GM23248 (cell line): ENCODE measurements around the gene KCTD4. TPM values are rescaled to one million over a fixed set of nuclear protein-coding genes. Genes with fewer than 3 reads are reported as not detected.

Experiments
- DNase-seq: peaks from one replicate; pipeline ENCODE4 v3.0.0-alpha.2; 2015
- H2AFZ ChIP-seq: fragments of 200-600 bp; sonication (generic); 2 replicates; pipeline ENCODE4 v1.6.1; 2016; ENCODE audit warnings: antibody characterized with exemption
- H3F3A ChIP-seq: fragments of 200-600 bp; sonication (generic); 2 replicates; pipeline ENCODE4 v1.6.1; 2016; ENCODE audit warnings: mild to moderate bottlenecking, antibody characterized with exemption, mixed run types; ENCODE audit not compliant: insufficient read depth
- H3K27ac ChIP-seq: fragments of 200-600 bp; sonication (generic); 2 replicates; pipeline ENCODE4 v1.5.1; 2016; ENCODE audit warnings: mild to moderate bottlenecking
- H3K27me3 ChIP-seq: fragments of 200-600 bp; sonication (generic); replicated peaks from 2 replicates; pipeline ENCODE4 v1.6.1; 2016; ENCODE audit warnings: mild to moderate bottlenecking; ENCODE audit not compliant: insufficient read depth
- H3K36me3 ChIP-seq: fragments of 200-600 bp; sonication (generic); 2 replicates; pipeline ENCODE4 v1.6.1; 2016; ENCODE audit warnings: low read depth, mild to moderate bottlenecking
- H3K4me1 ChIP-seq: fragments of 200-600 bp; sonication (generic); 2 replicates; pipeline ENCODE4 v1.6.1; 2016; ENCODE audit warnings: mild to moderate bottlenecking; ENCODE audit not compliant: insufficient read depth
- H3K4me2 ChIP-seq: fragments of 200-600 bp; sonication (generic); one replicate; pipeline ENCODE4 v1.6.1; 2016; ENCODE audit warnings: mild to moderate bottlenecking; ENCODE audit not compliant: unreplicated experiment
- H3K4me3 ChIP-seq: fragments of 200-600 bp; sonication (generic); 2 replicates; pipeline ENCODE4 v1.5.1; 2016; ENCODE audit warnings: mild to moderate bottlenecking
- H3K79me2 ChIP-seq: fragments of 200-600 bp; sonication (generic); 2 replicates; pipeline ENCODE4 v1.6.1; 2016; ENCODE audit warnings: mild to moderate bottlenecking; ENCODE audit not compliant: insufficient read depth
- H3K9ac ChIP-seq: fragments of 200-600 bp; sonication (generic); 2 replicates; pipeline ENCODE4 v1.6.1; 2016; ENCODE audit warnings: mild to moderate bottlenecking
- H3K9me2 ChIP-seq: fragments of 200-600 bp; sonication (generic); 2 replicates; pipeline ENCODE4 v1.6.1; 2016; ENCODE audit warnings: mixed run types, mild to moderate bottlenecking, moderate library complexity; ENCODE audit not compliant: insufficient read depth
- H3K9me3 ChIP-seq: fragments of 200-600 bp; sonication (generic); one replicate; pipeline ENCODE4 v1.6.1; 2017; ENCODE audit warnings: low read depth
- H4K20me1 ChIP-seq: fragments of 200-600 bp; sonication (generic); 2 replicates; pipeline ENCODE4 v1.6.0; 2016; ENCODE audit not compliant: insufficient read depth
- EZH2 ChIP-seq: fragments of 200-600 bp; sonication (generic); IDR thresholded peaks from 2 replicates; pipeline ENCODE4 v1.6.1; 2018; ENCODE audit warnings: antibody characterized with exemption, mild to moderate bottlenecking; ENCODE audit not compliant: insufficient read depth, poor library complexity, severe bottlenecking
- EZH2phosphoT487 ChIP-seq: fragments of 200-600 bp; sonication (generic); IDR thresholded peaks from 2 replicates; pipeline ENCODE4 v1.6.1; 2018; ENCODE audit warnings: antibody characterized with exemption, moderate library complexity, mild to moderate bottlenecking, low read depth; ENCODE audit not compliant: insufficient read depth
- WGBS, 2 experiments: methylation state at CpG; one replicate each; pipeline ENCODE4 v1.1.6; 2015 to 2017; ENCODE audit warnings: low lambda C conversion rate in 2 of 2, low coverage in 1 of 2; ENCODE audit errors: missing lambda C conversion rate in 2 of 2; 5-methylcytosine and 5-hydroxymethylcytosine counted together
- in situ Hi-C: fragments of 300-500 bp; cut with MboI; formaldehyde crosslinking; loops from 2 replicates; pipeline ENCODE4 v1.15.0; 2020
- polyA plus RNA-seq: library from polyadenylated mRNA; unstranded; fragments of >200 nt; fragmentation: Nextera tagmentation; extraction: Ambion mirVana; gene quantifications from 2 replicates; pipeline ENCODE4 v1.2.1, GENCODE V29; 2016
- total RNA-seq: library from RNA; depleted of rRNA; stranded (reverse); fragments of >200 nt; shearing (Covaris generic); gene quantifications from 2 replicates; pipeline ENCODE4 v1.2.3, GENCODE V29; 2014

KCTD4 gene
- total and polyA plus RNA-seq, 2 experiments from 2014 or later: 0.65 to 2.1 TPM

GRCh38 chr13:45215392-45216077 is 14.7 kb upstream of the KCTD4 start:
- Histone ChIP-seq H3K9me2 (no peaks in the 10 kb centered on the region), H3K27ac (no peak overlapping the region), H3K79me2 (peaks cover 4% of the 10 kb centered on the region; the same call in 1 of the 2 replicates), H3F3A (peaks cover 21% of the 10 kb centered on the region), H3K36me3 (no peaks in the 10 kb centered on the region), H3K4me2 (no peak overlapping the region), H2AFZ (no peak overlapping the region), H3K4me1 (peaks cover 38% of the 10 kb centered on the region), H3K27me3 (no peaks in the 10 kb centered on the region), H3K9ac (no peak overlapping the region), H3K4me3 (no peak overlapping the region), H4K20me1 (no peaks in the 10 kb centered on the region), H3K9me3 (no peaks in the 10 kb centered on the region)
- 94 to 95% methylated on average over 9 of the region's 9 CpGs for WGBS, 2 experiments
- no peak for TF ChIP-seq EZH2
- TF ChIP-seq EZH2phosphoT487: no peak
- no peak for DNase-seq
- in situ Hi-C loops: no loop called here

GRCh38 chr13:45209229-45209628 is 8.4 kb upstream of the KCTD4 start:
- Histone ChIP-seq H4K20me1 (no peaks in the 10 kb centered on the region), H3K4me3 (no peak overlapping the region), H3K36me3 (no peaks in the 10 kb centered on the region), H3K79me2 (peaks cover 14% of the 10 kb centered on the region), H3F3A (peaks cover 36% of the 10 kb centered on the region), H3K27ac (no peak overlapping the region), H3K4me2 (no peak overlapping the region), H3K4me1 (peaks cover 51% of the 10 kb centered on the region), H3K27me3 (no peaks in the 10 kb centered on the region), H2AFZ (no peak overlapping the region), H3K9me3 (no peaks in the 10 kb centered on the region), H3K9me2 (no peaks in the 10 kb centered on the region), H3K9ac (no peak overlapping the region)
- in situ Hi-C loops: no loop called here
- TF ChIP-seq EZH2phosphoT487 (no peak), EZH2 (no peak)
- DNase-seq: peak; percentile 40

GRCh38 chr13:45208132-45208531 is 7.3 kb upstream of the KCTD4 start:
- Histone ChIP-seq H3K9ac (no peak overlapping the region), H2AFZ (no peak overlapping the region), H3K9me3 (no peaks in the 10 kb centered on the region), H3K79me2 (peaks cover 25% of the 10 kb centered on the region), H3K36me3 (no peaks in the 10 kb centered on the region), H3K9me2 (no peaks in the 10 kb centered on the region), H3K4me1 (peaks cover 51% of the 10 kb centered on the region), H3K27me3 (no peaks in the 10 kb centered on the region), H3K27ac (0 out of 2 replicates have a peak overlapping the region, but pooled peaks have one; percentile 5), H4K20me1 (no peaks in the 10 kb centered on the region), H3K4me2 (peak overlapping the region; percentile 70), H3K4me3 (no peak overlapping the region), H3F3A (peaks cover 36% of the 10 kb centered on the region)
- WGBS, 2 experiments: 67 to 75% methylated on average over 2 of the region's 2 CpGs
- in situ Hi-C loops: no loop called here
- no peak for TF ChIP-seq EZH2
- no peak for TF ChIP-seq EZH2phosphoT487
- no peak for DNase-seq

GRCh38 chr13:45207319-45207718 is 6.5 kb upstream of the KCTD4 start:
- Histone ChIP-seq H3K4me3 (peak overlapping the region; percentile 40), H3K9ac (peak overlapping the region; percentile 7; the same call in 1 of the 2 replicates), H3K27ac (peak overlapping the region; percentile 76), H3K4me2 (peak overlapping the region; percentile 70), H3K9me2 (no peaks in the 10 kb centered on the region), H3K79me2 (peaks cover 31% of the 10 kb centered on the region), H3K27me3 (no peaks in the 10 kb centered on the region), H2AFZ (0 out of 2 replicates have a peak overlapping the region, but pooled peaks have one; percentile 4), H3F3A (peaks cover 36% of the 10 kb centered on the region), H4K20me1 (no peaks in the 10 kb centered on the region), H3K36me3 (no peaks in the 10 kb centered on the region), H3K9me3 (no peaks in the 10 kb centered on the region), H3K4me1 (peaks cover 51% of the 10 kb centered on the region)
- no peak for DNase-seq
- in situ Hi-C loops: no loop called here
- 93 to 98% methylated on average over 4 of the region's 4 CpGs for WGBS, 2 experiments
- no peak for TF ChIP-seq EZH2
- no peak for TF ChIP-seq EZH2phosphoT487
